Measurements from ENCODE around the gene MSI2. TPM values are rescaled to one million over a fixed set of nuclear protein-coding genes. Genes with fewer than 3 reads are reported as not detected.
A peak's percentile ranks its signal among the peaks of the same experiment; 100 is the strongest.

MSI2 gene
- total RNA-seq, 1 donor from 2014 or later = 24.2 TPM

DNA sequence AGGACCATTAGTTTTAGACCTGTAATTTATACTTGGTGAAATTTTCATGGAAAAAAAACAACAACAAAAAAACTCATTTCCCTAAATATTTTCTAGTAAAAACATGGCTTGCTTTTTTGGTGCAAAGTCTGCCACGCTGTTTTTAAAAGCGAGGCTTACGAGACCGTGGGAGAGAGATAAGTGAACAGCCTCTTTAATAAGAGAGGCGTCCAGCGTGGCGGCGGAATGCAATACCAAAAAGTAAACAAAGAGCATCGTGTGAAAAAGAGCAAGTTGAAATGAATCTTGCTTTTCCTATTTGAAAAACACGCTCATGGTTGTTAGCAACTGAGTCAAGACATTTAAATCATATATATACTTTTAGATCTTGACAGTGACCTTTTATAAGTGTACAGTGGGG is 10.5 kb upstream of the MSI2 start:
- ATAC-seq (no peak), DNase-seq (ENCODE audit: low spot score) (no peak)

GRCh38 chr17:57246257-57246656 is 10.1 kb upstream of the MSI2 start:
- ATAC-seq = no peak
- DNase-seq (ENCODE audit: low spot score) = no peak

DNA sequence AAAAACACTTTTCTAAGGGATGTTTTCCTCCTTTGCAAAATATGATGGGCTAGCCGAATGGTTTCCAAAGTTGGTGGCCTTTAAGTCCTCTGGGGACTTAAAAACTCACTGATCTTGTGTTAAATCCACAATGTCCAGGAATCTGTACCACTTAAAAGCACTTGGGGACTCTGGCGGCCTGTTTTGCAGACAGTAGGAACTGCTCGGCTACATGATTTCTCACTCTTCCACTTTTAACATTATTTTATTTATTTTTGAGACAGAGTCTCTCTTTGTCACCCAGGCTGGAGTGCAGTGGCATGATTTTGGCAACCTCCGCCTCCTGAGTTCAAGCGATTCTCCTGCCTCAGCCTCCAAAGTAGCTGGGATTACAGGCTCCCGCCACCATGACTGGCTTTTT is 9.1 kb upstream of the MSI2 start:
- DNase-seq (ENCODE audit: low spot score) = no peak
- ATAC-seq = no peak

- ATAC-seq = no peak
- DNase-seq (ENCODE audit: low spot score) = no peak
Measured at GRCh38 chr17:57247913-57248312, 8.4 kb upstream of the MSI2 start.

GRCh38 chr17:57249520-57249919 is 6.8 kb upstream of the MSI2 start:
- no peak for ATAC-seq
- DNase-seq (ENCODE audit: low spot score) = no peak

DNA sequence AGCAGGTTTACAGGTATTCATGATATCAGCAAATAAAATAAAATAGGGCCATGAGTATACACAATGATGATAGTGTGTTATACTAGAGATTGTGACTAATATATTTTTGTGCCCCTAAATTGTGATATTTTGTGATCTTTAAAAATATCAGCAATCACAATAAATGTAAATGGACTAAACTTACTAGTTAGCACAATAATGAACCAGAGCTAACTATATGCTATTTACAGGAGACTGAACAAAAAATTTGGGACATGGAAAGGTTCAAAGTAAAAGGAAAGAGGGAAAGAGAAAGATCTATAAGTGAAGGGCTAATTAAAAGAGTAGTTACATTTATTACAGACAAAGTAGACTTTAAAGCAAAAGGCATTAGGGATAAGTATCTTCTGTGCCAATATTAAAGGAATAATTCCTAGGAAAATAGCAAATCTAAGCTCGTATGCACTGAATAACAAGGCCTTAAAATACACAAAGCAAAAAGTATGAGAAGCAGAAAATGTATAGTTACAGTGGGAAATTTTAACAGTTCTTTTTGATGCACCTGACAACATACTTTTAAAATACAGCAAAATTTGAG is 5.0 kb upstream of the MSI2 start:
- ATAC-seq (no peak), DNase-seq (ENCODE audit: low spot score) (no peak)

DNA sequence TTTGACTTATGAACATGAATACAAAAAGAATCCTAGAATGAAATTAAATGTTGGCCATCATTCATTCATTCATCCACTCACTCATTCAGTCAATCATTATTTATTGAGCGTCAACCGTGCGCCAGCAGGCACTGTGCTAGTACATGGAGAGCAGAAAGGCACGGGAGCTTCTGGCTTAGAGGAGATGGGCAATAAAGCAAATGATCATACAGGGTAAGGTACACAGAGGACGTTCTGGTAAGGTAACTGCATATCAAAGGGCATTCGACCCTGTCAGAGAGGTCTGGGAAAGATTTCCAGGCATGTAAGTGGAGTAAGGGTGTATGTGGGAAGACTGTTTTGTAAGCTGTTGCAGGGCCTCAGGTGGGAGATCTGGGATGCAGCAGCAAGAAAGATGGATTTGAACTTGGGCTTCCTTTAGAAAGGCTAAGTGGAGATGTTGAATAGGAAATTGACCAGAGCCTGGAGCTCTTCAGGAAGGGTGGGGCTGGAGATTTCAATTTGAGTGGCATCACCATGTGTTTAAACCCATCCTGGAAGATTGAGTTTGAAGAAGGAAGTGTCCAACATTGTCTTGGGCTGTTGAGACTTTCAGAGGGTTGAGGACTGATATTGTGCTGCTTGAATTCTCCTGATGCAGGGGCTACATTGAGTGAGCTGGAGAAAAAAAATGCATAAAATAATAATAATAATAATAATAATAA is 2.8 kb upstream of the MSI2 start:
- DNase-seq (ENCODE audit: low spot score) (no peak), ATAC-seq (no peak)

DNA sequence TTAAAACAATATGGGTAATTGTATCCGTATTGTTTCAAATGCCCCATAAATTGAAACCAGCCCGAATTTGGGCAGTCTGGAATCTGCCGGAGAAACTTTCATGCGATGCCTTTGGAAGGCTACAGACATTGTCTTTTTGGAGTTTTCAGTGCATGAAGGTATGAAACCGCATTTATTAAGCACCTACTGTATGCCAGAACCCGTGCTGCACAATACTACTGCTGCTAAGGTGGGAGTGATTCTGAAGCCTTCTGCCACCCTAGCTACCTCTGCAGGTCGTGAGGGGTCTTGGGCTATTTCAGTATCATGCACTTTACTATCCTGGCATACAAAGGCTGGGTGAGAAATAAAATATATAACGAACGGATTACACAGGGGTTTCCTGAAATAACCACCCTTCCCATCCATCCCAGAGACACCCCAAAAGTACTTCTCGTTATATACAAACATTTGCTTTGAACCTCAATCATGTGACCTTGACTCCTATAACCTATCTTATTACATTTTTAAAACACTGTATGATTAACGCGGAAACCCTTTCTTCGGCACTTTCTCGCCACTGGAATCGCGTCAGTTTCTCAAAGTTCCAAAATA is 1.0 kb upstream of the MSI2 start:
- ATAC-seq (no peak), DNase-seq (ENCODE audit: low spot score) (no peak)

- ATAC-seq (peak; percentile 39), DNase-seq (ENCODE audit: low spot score) (no peak)
Measured at GRCh38 chr17:57256708-57257112, 387 bp downstream of the MSI2 start.

DNA sequence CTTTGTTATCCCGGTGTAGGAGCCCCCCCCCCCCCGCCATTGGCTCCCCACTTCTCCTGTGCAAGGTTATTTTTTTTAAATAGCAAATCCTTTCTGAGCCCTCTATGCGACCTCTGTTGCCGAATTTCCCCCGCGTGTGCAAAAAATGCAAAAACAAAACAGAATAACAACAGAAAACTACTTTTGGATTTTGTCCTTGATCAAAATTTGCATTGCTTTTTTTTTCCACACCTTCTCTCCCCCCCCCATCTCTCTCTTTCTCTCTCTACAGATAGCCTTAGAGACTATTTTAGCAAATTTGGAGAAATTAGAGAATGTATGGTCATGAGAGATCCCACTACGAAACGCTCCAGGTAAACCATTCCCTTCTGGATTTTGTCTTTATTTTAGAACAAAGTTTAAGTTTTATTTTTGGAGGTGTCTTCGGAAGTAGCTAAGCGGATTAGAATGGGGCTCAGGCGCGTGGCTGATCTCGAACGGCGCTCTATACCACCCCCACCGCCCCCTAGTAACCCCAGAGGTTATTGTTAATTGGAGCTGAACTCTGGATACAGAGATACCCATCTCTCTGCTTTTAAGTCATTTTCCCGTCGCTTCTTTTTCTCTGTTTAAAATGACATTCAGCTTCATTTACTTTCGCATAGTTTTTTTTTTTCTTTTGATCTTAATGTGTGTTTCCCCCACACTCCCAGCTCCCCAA is 1.0 kb downstream of the MSI2 start:
- DNase-seq (ENCODE audit: low spot score) = no peak
- ATAC-seq = no peak

GRCh38 chr17:57257895-57258851 is 1.9 kb downstream of the MSI2 start:
- DNase-seq (ENCODE audit: low spot score) (no peak), ATAC-seq (no peak)

GRCh38 chr17:57259306-57259705 is 3.0 kb downstream of the MSI2 start:
- ATAC-seq (no peak), DNase-seq (ENCODE audit: low spot score) (no peak)

- ATAC-seq (no peak), DNase-seq (ENCODE audit: low spot score) (no peak)
Measured at GRCh38 chr17:57259817-57260216, 3.5 kb downstream of the MSI2 start.

GRCh38 chr17:57260325-57261083 is 4.2 kb downstream of the MSI2 start:
- ATAC-seq (no peak), DNase-seq (ENCODE audit: low spot score) (no peak)

DNA sequence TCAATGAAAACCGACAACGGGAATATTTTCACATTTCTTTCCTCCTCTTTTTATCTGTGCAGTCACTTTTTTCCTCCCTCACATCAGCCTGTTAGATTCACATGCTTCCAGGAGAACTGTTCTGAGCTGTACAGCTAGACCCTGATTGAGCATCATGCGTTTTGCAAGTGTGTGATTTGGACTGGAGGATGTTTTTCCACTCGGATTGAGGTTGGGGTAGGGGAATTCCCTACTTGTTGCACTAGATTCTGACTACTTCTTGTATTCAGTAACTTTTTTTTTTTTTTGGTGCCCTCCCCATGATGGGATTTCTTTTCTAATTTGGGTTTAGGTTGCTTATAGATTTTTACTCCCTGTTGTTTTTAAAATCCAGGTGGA is 4.8 kb downstream of the MSI2 start:
- ATAC-seq (no peak), DNase-seq (ENCODE audit: low spot score) (no peak)

- DNase-seq (ENCODE audit: low spot score) (no peak), ATAC-seq (no peak)
Measured at GRCh38 chr17:57262557-57262956, 6.2 kb downstream of the MSI2 start.

DNA sequence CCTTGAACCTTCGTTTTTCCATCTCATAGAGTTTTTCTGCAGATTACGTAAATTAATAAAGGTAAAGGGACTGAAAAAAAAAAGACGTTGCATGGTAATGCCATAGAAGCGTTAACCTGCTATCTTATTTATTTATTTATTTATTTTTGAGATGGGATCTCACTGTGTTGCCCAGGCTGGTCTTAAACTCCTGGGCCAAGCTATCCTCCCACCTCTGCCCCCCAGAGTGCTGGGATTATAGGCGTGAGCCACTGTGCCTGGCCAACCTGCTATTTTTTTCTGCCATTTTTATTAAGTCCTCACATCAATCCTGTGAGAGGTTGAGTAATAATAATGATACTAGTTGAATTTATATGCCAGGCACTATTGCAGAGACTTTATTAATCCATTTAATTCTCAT is 7.9 kb downstream of the MSI2 start:
- ATAC-seq (no peak), DNase-seq (ENCODE audit: low spot score) (no peak)

DNA sequence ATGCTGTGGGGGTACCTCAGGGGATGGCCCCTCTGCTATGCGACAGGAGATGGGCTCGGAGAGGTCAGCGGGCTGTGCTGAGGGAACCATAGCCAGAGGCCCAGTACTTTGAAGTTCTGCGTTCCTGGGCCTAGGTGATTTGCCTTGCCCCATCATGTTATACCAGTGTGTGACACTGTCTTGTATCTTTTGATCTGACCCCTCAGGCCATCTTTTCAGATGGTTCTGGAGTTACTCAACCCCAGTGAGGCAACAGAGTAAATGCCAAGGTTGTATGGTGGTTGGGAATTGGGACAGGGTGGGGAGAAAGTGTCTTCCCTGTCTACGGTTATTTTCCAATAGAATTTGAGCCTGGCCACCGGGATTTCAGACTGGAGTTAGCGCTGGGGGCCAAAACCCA is 8.5 kb downstream of the MSI2 start:
- no peak for DNase-seq (ENCODE audit: low spot score)
- ATAC-seq = no peak

DNA sequence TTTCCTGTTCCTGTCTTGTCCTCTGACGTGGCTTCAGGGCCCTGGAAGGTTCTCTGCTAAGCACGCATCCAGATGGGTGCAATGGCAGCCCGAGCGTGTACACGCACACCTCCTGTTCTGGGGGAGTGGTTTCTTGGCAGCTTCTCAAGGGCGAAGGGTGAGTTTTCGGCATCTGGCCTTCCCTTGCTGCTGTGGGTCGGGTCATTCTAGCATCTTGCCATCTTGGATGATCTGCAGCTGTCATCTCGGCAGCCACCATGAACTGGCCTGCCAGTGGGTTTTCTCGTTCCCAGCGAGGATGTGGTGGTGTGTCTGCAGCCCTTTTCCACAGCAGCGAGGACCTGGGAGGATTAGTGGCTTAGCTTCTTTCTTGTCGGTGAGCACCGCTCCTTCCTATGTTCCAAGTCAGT is 10.6 kb downstream of the MSI2 start:
- no peak for DNase-seq (ENCODE audit: low spot score)
- no peak for ATAC-seq

DNA sequence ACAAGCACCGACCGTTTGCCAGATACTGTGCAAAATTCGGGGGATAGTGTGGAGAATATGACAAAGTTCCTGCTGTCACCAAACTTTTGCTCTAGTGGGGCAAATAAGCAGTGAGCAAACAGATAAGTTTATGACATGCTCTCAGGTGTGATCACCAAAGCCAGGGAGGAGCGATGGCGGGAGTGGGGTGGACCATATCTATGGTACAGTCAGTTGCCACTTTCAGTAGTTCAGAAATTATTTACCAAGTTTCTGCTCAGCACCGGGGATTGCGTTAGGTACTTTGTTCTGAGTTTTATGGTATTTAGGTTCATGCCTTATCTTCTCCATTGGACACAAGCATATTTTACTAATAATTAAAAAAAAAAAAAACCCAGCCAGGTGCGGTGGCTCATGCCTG is 11.9 kb downstream of the MSI2 start:
- ATAC-seq (no peak), DNase-seq (ENCODE audit: low spot score) (no peak)
